Fibroblast of mammary gland (primary cell): ENCODE results near the gene JUP.
A peak's percentile ranks its signal among the peaks of the same experiment; 100 is the strongest.

ENCODE experiments used
- DNase-seq: peaks from one replicate; pipeline ENCODE4 v3.0.0-alpha.2; 2010; ENCODE audit warnings: low read depth
- H3K4me3 ChIP-seq: 2 replicates; pipeline ENCODE4 v1.5.1; 2011; ENCODE audit warnings: low read depth, mild to moderate bottlenecking, low read length, moderate library complexity; ENCODE audit not compliant: control insufficient read depth
- CTCF ChIP-seq: conservative IDR thresholded peaks from 2 replicates; pipeline ENCODE4 v1.5.1; 2011; ENCODE audit warnings: low read depth, low read length, inconsistent platforms; ENCODE audit not compliant: control insufficient read depth, insufficient read depth

The JUP gene

GRCh38 chr17:41750862-41751261 is 35.6 kb downstream of the JUP start:
- no peak for DNase-seq
- no peak for TF ChIP-seq CTCF
- H3K4me3 ChIP-seq = no peak overlapping the region

GRCh38 chr17:41748275-41748674 is 38.2 kb downstream of the JUP start:
- DNase-seq = no peak
- no peak overlapping the region for H3K4me3 ChIP-seq
- TF ChIP-seq CTCF = no peak

- DNase-seq = no peak
- no peak overlapping the region for H3K4me3 ChIP-seq
- no peak for TF ChIP-seq CTCF
These were observed 44.8 kb downstream of the JUP start for GRCh38 chr17:41741709-41742108.

- no peak for TF ChIP-seq CTCF
- H3K4me3 ChIP-seq = no peak overlapping the region
- no peak for DNase-seq
These were observed 46.0 kb downstream of the JUP start for GRCh38 chr17:41740506-41740905.

- peak; percentile 46 for DNase-seq
- no peak overlapping the region for H3K4me3 ChIP-seq
- TF ChIP-seq CTCF = no peak
These were observed 46.7 kb downstream of the JUP start for GRCh38 chr17:41739661-41740352.

GRCh38 chr17:41738801-41739112 is 47.8 kb downstream of the JUP start:
- DNase-seq = no peak
- no peak overlapping the region for H3K4me3 ChIP-seq
- no peak for TF ChIP-seq CTCF
